Activated T-helper 1 cell treated with anti-CD3 and anti-CD28 coated beads, Interleukin-12 subunit alpha, Interleukin-12 subunit beta, Interleukin-2, Interleukin-4 antibody, amounts not matched to agents 30 ng/mL and 10 ng/mL and 1 ng/mL, durations not matched to agents 14 hours and 24 hours and 36 hours (primary cell): ENCODE data around the gene CEACAM16. TPM values are rescaled to one million over a fixed set of nuclear protein-coding genes. Genes with fewer than 3 reads are reported as not detected.

Source experiments
- DNase-seq: peaks from one replicate; pipeline ENCODE4 v3.0.0; 2021; ENCODE audit warnings: low spot score
- H3K27ac Mint-ChIP-seq: one replicate; pipeline ENCODE4 v1.8.0; 2021; ENCODE audit warnings: mild to moderate bottlenecking, mixed read lengths
- H3K27me3 Mint-ChIP-seq: one replicate; pipeline ENCODE4 v1.8.0; 2022; ENCODE audit warnings: mild to moderate bottlenecking, moderate library complexity, mixed read lengths; ENCODE audit not compliant: insufficient read depth
- H3K36me3 Mint-ChIP-seq: one replicate; pipeline ENCODE4 v1.8.0; 2021; ENCODE audit warnings: low read depth, mixed read lengths
- H3K4me1 Mint-ChIP-seq: one replicate; pipeline ENCODE4 v1.8.0; 2021; ENCODE audit warnings: low read depth, mixed read lengths
- H3K4me3 Mint-ChIP-seq: one replicate; pipeline ENCODE4 v1.8.0; 2021; ENCODE audit warnings: mild to moderate bottlenecking, moderate library complexity, mixed read lengths
- H3K9me3 Mint-ChIP-seq: one replicate; pipeline ENCODE4 v1.8.0; 2021; ENCODE audit warnings: mixed read lengths
- intact Hi-C: fragments of 100-400 bp; cut with micrococcal nuclease; formaldehyde crosslinking; loops from one replicate; pipeline ENCODE4 v1.15.1; 2024
- total RNA-seq: library from RNA; stranded (reverse); gene quantifications from 2 replicates; pipeline ENCODE4 v1.2.3, GENCODE V29; 2022

CEACAM16 gene
- total RNA-seq, 1 donor from 2014 or later = not detected

DNA sequence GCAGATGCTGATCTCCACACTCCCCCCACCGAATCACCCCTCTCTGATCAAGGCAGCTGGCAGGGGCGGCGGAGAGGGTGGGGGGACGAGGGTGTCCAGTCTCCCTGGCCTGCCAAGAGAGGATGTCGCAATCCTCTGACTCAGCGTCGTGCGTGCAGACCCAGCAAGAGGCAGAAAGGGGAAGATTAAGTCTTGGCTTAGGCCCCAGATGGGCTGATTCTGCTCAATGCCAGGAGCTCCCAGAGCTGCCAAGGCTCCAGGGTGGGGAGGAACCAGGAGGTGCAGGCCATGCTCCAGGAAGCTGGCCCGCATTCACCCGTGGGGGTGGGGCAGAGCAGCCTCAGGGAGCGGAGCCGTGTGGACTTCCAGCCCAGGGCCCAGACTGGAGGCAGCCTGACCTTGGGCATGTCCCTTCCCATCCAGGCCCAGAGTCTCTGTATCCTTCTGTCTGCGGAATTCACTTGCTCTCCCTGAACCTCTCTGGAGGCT lies 42.9 kb downstream of the CEACAM16 start:
- peaks cover 20% of the 10 kb centered on the region for H3K4me1 Mint-ChIP-seq
- H3K36me3 Mint-ChIP-seq = no peaks in the 10 kb centered on the region
- H3K27me3 Mint-ChIP-seq = peaks cover 4% of the 10 kb centered on the region
- H3K27ac Mint-ChIP-seq = no peak overlapping the region
- no peaks in the 10 kb centered on the region for H3K9me3 Mint-ChIP-seq
- no peak for DNase-seq
- H3K4me3 Mint-ChIP-seq = no peak overlapping the region
- intact Hi-C loops = no loop called here

- intact Hi-C loops = no loop called here
Observed at GRCh38 chr19:44742330-44743061, 43.5 kb downstream of the CEACAM16 start.

DNA sequence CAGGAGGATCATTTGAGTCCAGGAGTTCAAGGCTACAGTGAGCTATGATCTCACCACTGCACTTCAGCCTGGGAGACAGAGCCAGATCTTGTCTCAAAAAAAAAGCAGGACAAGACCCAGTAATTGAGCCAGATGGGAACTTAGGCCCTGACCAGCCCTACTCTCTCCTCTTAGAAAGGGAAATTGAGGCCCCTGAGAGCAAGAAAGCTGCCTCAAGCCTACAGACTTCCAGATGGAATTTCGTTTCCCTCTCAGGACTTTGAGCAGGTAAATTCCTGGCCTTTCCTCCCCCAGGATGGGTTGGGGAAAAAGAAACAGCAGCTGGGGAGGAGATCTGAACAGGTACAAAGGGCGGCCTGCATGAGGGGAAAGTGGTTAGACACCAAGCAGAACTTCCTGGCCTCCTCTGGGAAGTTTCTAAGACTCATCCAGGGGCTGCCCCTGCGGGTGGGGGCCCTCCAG lies 46.0 kb downstream of the CEACAM16 start:
- no peaks in the 10 kb centered on the region for H3K9me3 Mint-ChIP-seq
- no peaks in the 10 kb centered on the region for H3K27me3 Mint-ChIP-seq
- H3K36me3 Mint-ChIP-seq = peaks cover 8% of the 10 kb centered on the region
- H3K4me3 Mint-ChIP-seq = no peak overlapping the region
- no peak for DNase-seq
- H3K27ac Mint-ChIP-seq = no peak overlapping the region
- intact Hi-C loops = no loop called here
- H3K4me1 Mint-ChIP-seq = peaks cover 26% of the 10 kb centered on the region

More at GRCh38 chr19:44742330-44743061, 43.5 kb downstream of the CEACAM16 start:
- Mint-ChIP-seq H3K4me1 (peaks cover 19% of the 10 kb centered on the region), H3K4me3 (no peak overlapping the region), H3K36me3 (no peaks in the 10 kb centered on the region), H3K27ac (no peak overlapping the region), H3K9me3 (no peaks in the 10 kb centered on the region), H3K27me3 (peaks cover 4% of the 10 kb centered on the region)
- DNase-seq = no peak

- Mint-ChIP-seq H3K36me3 (peaks cover 9% of the 10 kb centered on the region), H3K9me3 (no peaks in the 10 kb centered on the region), H3K27ac (peak overlapping the region; percentile 46), H3K27me3 (no peaks in the 10 kb centered on the region), H3K4me1 (peaks cover 31% of the 10 kb centered on the region), H3K4me3 (peak overlapping the region; percentile 32)
- DNase-seq = no peak
- intact Hi-C loops = no loop called here
Observed at GRCh38 chr19:44745341-44745831, 46.4 kb downstream of the CEACAM16 start.

GRCh38 chr19:44745887-44746600 lies 47.1 kb downstream of the CEACAM16 start:
- intact Hi-C loops = no loop called here
- DNase-seq = no peak
- H3K36me3 Mint-ChIP-seq = peaks cover 15% of the 10 kb centered on the region
- H3K27ac Mint-ChIP-seq = peak overlapping the region; percentile 46
- no peaks in the 10 kb centered on the region for H3K9me3 Mint-ChIP-seq
- peaks cover 37% of the 10 kb centered on the region for H3K4me1 Mint-ChIP-seq
- peak overlapping the region; percentile 32 for H3K4me3 Mint-ChIP-seq
- no peaks in the 10 kb centered on the region for H3K27me3 Mint-ChIP-seq

- H3K36me3 Mint-ChIP-seq = peaks cover 20% of the 10 kb centered on the region
- H3K9me3 Mint-ChIP-seq = no peaks in the 10 kb centered on the region
- peak overlapping the region; percentile 32 for H3K4me3 Mint-ChIP-seq
- H3K27me3 Mint-ChIP-seq = no peaks in the 10 kb centered on the region
- DNase-seq = no peak
- H3K27ac Mint-ChIP-seq = peak overlapping the region; percentile 72
- intact Hi-C loops = no loop called here
- peaks cover 43% of the 10 kb centered on the region for H3K4me1 Mint-ChIP-seq
Observed at GRCh38 chr19:44746616-44746945, 47.6 kb downstream of the CEACAM16 start.

GRCh38 chr19:44746946-44747738 lies 48.2 kb downstream of the CEACAM16 start:
- H3K36me3 Mint-ChIP-seq = peaks cover 26% of the 10 kb centered on the region
- H3K27ac Mint-ChIP-seq = peak overlapping the region; percentile 97
- intact Hi-C loops = loop anchor here (1.0 kb wide), 5 partner anchors 23 to 993 kb away; partner anchors contain the start of genes NECTIN2 and SMG9
- DNase-seq = peak; percentile 87
- no peaks in the 10 kb centered on the region for H3K27me3 Mint-ChIP-seq
- peak overlapping the region; percentile 93 for H3K4me3 Mint-ChIP-seq
- H3K9me3 Mint-ChIP-seq = no peaks in the 10 kb centered on the region
- H3K4me1 Mint-ChIP-seq = peaks cover 48% of the 10 kb centered on the region

GRCh38 chr19:44747739-44748425 lies 48.9 kb downstream of the CEACAM16 start:
- Mint-ChIP-seq H3K4me3 (peak overlapping the region; percentile 93), H3K9me3 (no peaks in the 10 kb centered on the region), H3K4me1 (peaks cover 56% of the 10 kb centered on the region), H3K27me3 (no peaks in the 10 kb centered on the region), H3K27ac (peak overlapping the region; percentile 97), H3K36me3 (peaks cover 33% of the 10 kb centered on the region)
- intact Hi-C loops = loop anchor here (1.0 kb wide), 5 partner anchors 22 to 994 kb away; partner anchors contain the start of genes NECTIN2 and SMG9
- no peak for DNase-seq

DNA sequence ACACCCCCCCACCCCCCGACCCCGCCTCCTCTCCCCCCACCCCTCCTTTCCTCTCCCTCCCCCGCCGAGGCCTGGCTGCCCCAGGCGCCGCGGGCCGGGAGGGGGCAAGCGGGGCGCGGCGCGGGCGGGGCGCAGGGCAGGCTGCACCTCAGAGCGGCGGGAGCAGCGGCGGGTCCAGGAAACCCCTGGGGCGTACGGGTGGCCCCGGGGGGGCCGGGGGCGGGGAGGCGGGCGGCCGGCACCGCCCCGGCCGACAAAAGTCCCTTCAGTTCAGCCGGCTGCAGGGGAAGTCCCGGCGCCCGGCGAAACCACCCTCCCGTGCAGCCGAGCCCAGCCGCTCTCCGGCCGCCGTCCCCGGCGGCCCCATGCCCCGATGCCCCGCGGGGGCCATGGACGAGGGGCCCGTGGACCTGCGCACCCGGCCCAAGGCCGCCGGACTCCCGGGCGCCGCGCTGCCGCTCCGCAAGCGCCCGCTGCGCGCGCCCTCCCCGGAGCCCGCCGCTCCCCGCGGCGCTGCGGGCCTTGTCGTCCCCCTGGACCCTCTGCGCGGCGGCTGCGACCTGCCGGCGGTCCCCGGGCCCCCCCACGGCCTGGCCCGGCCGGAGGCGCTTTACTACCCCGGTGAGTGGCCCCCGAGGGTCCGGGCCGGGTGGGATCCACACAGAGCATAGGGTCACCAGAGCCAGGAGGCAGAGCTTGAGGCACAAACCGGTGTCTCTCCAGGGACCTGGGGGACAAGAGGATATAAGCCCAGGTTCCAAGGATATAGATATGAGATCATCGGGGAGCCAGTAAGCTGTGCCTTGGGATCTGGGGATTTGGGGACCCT lies 49.7 kb downstream of the CEACAM16 start, which contains the start of gene BCL3:
BCL3 (plus strand) TSS at position 283 of the 829 bp plus-strand sequence; CDS start at position 366, 83 bp downstream.
- H3K4me3 Mint-ChIP-seq = peak within 1 kb of the TSS; percentile 93
- H3K27ac Mint-ChIP-seq = peak within 1 kb of the TSS; percentile 97
- intact Hi-C loops = no loop called here
- no peaks in the 10 kb centered on the region for H3K27me3 Mint-ChIP-seq
- H3K4me1 Mint-ChIP-seq = peaks cover 57% of the 10 kb centered on the region
- H3K9me3 Mint-ChIP-seq = no peaks in the 10 kb centered on the region
- peak; percentile 81 for DNase-seq
- H3K36me3 Mint-ChIP-seq = peaks cover 33% of the 10 kb centered on the region

DNA sequence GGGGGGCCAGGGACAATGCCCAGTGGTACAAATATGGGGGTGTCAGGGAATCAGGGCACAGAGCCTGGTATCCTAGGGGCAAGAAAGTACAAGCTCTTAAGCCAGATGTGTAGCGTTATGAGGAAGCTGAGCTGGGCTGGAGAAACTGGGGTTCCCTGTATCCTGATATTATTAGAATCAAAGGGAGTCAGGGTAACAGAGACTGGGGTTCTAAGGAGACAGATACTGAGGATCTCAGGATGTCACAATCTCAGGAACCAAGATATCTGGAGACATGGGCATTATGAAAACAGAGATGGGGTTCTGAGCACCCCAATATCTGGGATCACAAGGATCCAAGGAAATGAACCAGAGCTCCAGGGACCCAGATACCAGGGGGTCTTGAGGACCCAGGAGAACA lies 50.3 kb downstream of the CEACAM16 start:
- Mint-ChIP-seq H3K36me3 (peaks cover 36% of the 10 kb centered on the region), H3K27ac (peak overlapping the region; percentile 89), H3K27me3 (no peaks in the 10 kb centered on the region), H3K4me1 (peaks cover 62% of the 10 kb centered on the region), H3K4me3 (peak overlapping the region; percentile 88), H3K9me3 (no peaks in the 10 kb centered on the region)
- DNase-seq = no peak
- intact Hi-C loops = no loop called here

- H3K9me3 Mint-ChIP-seq = no peaks in the 10 kb centered on the region
- DNase-seq = no peak
- H3K4me3 Mint-ChIP-seq = peak overlapping the region; percentile 88
- H3K27me3 Mint-ChIP-seq = no peaks in the 10 kb centered on the region
- H3K36me3 Mint-ChIP-seq = peaks cover 39% of the 10 kb centered on the region
- intact Hi-C loops = loop anchor here (5.0 kb wide), 1 partner anchor 252 kb away; the partner anchor contains the start of gene RELB
- peak overlapping the region; percentile 89 for H3K27ac Mint-ChIP-seq
- peaks cover 68% of the 10 kb centered on the region for H3K4me1 Mint-ChIP-seq
Observed at GRCh38 chr19:44749994-44750393, 51.0 kb downstream of the CEACAM16 start.
